HepG2 (cell line): ENCODE results near the gene NCOA1. TPM values are rescaled to one million over a fixed set of nuclear protein-coding genes. Genes with fewer than 3 reads are reported as not detected.
A peak's percentile ranks its signal among the peaks of the same experiment; 100 is the strongest.

Source experiments
- ATAD3A ChIP-seq: sonication (generic); formaldehyde crosslinking; IDR thresholded peaks from 2 replicates; pipeline ENCODE4 v1.4.0; 2020; ENCODE audit warnings: missing genetic modification reagents
- GATAD2A ChIP-seq: IDR thresholded peaks from 2 replicates; pipeline ENCODE4 v1.6.1; 2016
- ZBTB20 ChIP-seq: sonication (generic); formaldehyde crosslinking; IDR thresholded peaks from 2 replicates; pipeline ENCODE4 v1.8.1; 2023; ENCODE audit warnings: missing genetic modification reagents, low read depth, mild to moderate bottlenecking, borderline replicate concordance
- ZNF484 ChIP-seq: sonication (generic); formaldehyde crosslinking; IDR thresholded peaks from 2 replicates; pipeline ENCODE4 v1.5.1; 2020; ENCODE audit warnings: mild to moderate bottlenecking, low read depth, missing genetic modification reagents, borderline replicate concordance
- ZNF768 ChIP-seq: sonication (generic); formaldehyde crosslinking; IDR thresholded peaks from 2 replicates; pipeline ENCODE4 v1.4.0; 2020; ENCODE audit warnings: missing genetic modification reagents
- ZZZ3 ChIP-seq: sonication (generic); formaldehyde crosslinking; IDR thresholded peaks from 2 replicates; pipeline ENCODE4 v1.4.0; 2020; ENCODE audit warnings: missing genetic modification reagents, mild to moderate bottlenecking, borderline replicate concordance
- polyA plus RNA-seq, 8 experiments: library from polyadenylated mRNA; depleted of rRNA in 3 of 8; stranded (reverse) in 7 of 8; unstranded in 1 of 8; fragments of >200 nt; fragmentation: Illumina TruSeq in 4 of 8; extraction: Trizol in 4 of 8; gene quantifications; 2 replicates each; pipeline versions ENCODE4 v1.2.1 to v1.2.3, GENCODE V29; 2011 to 2016; ENCODE audit warnings: low read depth in 4 of 8, missing spikeins in 1 of 8, mixed read lengths in 1 of 8; ENCODE audit not compliant: insufficient read depth in 1 of 8
- total RNA-seq, 5 experiments: library from RNA; depleted of rRNA; stranded (reverse); fragments of >200 nt; fragmentation: Illumina TruSeq; extraction: Trizol; gene quantifications; 2 replicates each; pipeline ENCODE4 v1.2.3, GENCODE V29; 2016; ENCODE audit warnings: low read depth in 1 of 5
- TF ChIP-seq, protein P1 (sequence below): sonication (generic); formaldehyde crosslinking; IDR thresholded peaks from 2 replicates; pipeline ENCODE4 v1.4.0; 2020; ENCODE audit warnings: missing genetic modification reagents; ENCODE audit errors: not compliant biosample characterization
- TF ChIP-seq, protein P2 (sequence below): sonication (generic); formaldehyde crosslinking; IDR thresholded peaks from 2 replicates; pipeline ENCODE4 v1.9.0; 2021; ENCODE audit warnings: mild to moderate bottlenecking, missing genetic modification reagents
- TF ChIP-seq, protein P3 (sequence below): sonication (generic); formaldehyde crosslinking; IDR thresholded peaks from 2 replicates; pipeline ENCODE4 v1.5.0; 2020; ENCODE audit warnings: missing genetic modification reagents, mild to moderate bottlenecking, borderline replicate concordance
- TF ChIP-seq, protein P4 (sequence below): sonication (generic); formaldehyde crosslinking; IDR thresholded peaks from 2 replicates; pipeline ENCODE4 v1.4.0; 2020; ENCODE audit warnings: low read depth, mild to moderate bottlenecking, missing genetic modification reagents

Gene NCOA1
- total and polyA plus RNA-seq, 2 of the 13 experiments (the other 11 are each of a cell fraction or from before 2014, with no cell fraction given) = 10.0 to 10.4 TPM

DNA sequence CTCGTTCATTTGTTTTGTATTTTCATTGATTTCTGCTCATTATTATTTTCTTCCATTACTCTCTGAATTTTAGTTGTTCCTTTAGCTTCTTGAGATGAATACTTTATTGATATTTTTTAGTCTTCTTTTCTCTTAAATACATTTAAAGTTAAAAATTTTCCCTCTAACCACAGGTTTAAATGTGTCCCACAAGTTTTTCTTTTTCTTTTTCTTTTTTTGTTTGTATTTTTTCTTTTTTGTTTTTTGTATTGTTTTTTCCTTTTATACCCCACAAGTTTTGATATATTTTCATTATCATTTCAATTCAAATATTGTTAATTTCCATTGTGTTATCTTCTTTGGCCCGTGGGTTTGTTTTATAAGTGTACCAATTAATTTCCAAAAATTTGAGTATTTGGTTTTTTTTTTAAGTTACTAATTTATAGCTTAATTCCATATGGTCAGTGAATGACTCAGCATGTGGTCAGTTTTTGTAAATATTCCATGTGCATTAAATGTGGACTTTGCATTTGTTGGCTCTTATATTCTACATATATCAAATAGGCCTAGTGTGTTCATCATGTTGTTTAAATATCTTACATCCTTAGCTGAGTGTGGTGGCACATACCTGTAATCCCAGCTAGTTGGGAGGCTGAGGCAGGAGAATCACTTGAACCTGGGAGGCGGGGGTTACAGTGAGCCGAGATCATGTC, 318.4 kb downstream of the NCOA1 start (continued):
- TF ChIP-seq GATAD2A (CRISPR knock-in tag) = 0 out of 2 replicates have a peak, but pooled peaks have one; percentile 22
- TF ChIP-seq ATAD3A (CRISPR knock-in tag) = no peak
- TF ChIP-seq, protein P1, sequence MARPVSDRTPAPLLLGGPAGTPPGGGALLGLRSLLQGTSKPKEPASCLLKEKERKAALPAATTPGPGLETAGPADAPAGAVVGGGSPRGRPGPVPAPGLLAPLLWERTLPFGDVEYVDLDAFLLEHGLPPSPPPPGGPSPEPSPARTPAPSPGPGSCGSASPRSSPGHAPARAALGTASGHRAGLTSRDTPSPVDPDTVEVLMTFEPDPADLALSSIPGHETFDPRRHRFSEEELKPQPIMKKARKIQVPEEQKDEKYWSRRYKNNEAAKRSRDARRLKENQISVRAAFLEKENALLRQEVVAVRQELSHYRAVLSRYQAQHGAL (CRISPR knock-in tag) = no peak
- TF ChIP-seq, protein P2, sequence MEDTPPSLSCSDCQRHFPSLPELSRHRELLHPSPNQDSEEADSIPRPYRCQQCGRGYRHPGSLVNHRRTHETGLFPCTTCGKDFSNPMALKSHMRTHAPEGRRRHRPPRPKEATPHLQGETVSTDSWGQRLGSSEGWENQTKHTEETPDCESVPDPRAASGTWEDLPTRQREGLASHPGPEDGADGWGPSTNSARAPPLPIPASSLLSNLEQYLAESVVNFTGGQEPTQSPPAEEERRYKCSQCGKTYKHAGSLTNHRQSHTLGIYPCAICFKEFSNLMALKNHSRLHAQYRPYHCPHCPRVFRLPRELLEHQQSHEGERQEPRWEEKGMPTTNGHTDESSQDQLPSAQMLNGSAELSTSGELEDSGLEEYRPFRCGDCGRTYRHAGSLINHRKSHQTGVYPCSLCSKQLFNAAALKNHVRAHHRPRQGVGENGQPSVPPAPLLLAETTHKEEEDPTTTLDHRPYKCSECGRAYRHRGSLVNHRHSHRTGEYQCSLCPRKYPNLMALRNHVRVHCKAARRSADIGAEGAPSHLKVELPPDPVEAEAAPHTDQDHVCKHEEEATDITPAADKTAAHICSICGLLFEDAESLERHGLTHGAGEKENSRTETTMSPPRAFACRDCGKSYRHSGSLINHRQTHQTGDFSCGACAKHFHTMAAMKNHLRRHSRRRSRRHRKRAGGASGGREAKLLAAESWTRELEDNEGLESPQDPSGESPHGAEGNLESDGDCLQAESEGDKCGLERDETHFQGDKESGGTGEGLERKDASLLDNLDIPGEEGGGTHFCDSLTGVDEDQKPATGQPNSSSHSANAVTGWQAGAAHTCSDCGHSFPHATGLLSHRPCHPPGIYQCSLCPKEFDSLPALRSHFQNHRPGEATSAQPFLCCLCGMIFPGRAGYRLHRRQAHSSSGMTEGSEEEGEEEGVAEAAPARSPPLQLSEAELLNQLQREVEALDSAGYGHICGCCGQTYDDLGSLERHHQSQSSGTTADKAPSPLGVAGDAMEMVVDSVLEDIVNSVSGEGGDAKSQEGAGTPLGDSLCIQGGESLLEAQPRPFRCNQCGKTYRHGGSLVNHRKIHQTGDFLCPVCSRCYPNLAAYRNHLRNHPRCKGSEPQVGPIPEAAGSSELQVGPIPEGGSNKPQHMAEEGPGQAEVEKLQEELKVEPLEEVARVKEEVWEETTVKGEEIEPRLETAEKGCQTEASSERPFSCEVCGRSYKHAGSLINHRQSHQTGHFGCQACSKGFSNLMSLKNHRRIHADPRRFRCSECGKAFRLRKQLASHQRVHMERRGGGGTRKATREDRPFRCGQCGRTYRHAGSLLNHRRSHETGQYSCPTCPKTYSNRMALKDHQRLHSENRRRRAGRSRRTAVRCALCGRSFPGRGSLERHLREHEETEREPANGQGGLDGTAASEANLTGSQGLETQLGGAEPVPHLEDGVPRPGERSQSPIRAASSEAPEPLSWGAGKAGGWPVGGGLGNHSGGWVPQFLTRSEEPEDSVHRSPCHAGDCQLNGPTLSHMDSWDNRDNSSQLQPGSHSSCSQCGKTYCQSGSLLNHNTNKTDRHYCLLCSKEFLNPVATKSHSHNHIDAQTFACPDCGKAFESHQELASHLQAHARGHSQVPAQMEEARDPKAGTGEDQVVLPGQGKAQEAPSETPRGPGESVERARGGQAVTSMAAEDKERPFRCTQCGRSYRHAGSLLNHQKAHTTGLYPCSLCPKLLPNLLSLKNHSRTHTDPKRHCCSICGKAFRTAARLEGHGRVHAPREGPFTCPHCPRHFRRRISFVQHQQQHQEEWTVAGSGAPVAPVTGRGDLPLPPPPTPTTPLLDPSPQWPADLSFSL = no peak
- TF ChIP-seq ZBTB20 (CRISPR knock-in tag) = peak; percentile 29; the same call in 1 of the 2 replicates
- no peak for TF ChIP-seq ZZZ3
- TF ChIP-seq, protein P3, sequence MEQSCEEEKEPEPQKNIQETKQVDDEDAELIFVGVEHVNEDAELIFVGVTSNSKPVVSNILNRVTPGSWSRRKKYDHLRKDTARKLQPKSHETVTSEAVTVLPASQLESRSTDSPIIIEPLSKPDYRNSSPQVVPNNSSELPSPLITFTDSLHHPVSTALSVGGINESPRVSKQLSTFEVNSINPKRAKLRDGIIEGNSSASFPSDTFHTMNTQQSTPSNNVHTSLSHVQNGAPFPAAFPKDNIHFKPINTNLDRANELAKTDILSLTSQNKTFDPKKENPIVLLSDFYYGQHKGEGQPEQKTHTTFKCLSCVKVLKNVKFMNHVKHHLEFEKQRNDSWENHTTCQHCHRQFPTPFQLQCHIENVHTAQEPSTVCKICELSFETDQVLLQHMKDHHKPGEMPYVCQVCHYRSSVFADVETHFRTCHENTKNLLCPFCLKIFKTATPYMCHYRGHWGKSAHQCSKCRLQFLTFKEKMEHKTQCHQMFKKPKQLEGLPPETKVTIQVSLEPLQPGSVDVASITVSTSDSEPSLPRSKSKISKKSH (CRISPR knock-in tag) = no peak
- no peak for TF ChIP-seq ZNF484 (CRISPR knock-in tag)
- no peak for TF ChIP-seq ZNF768 (CRISPR knock-in tag)
- TF ChIP-seq, protein P4, sequence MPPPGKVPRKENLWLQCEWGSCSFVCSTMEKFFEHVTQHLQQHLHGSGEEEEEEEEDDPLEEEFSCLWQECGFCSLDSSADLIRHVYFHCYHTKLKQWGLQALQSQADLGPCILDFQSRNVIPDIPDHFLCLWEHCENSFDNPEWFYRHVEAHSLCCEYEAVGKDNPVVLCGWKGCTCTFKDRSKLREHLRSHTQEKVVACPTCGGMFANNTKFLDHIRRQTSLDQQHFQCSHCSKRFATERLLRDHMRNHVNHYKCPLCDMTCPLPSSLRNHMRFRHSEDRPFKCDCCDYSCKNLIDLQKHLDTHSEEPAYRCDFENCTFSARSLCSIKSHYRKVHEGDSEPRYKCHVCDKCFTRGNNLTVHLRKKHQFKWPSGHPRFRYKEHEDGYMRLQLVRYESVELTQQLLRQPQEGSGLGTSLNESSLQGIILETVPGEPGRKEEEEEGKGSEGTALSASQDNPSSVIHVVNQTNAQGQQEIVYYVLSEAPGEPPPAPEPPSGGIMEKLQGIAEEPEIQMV = no peak
